Cardiac muscle cell (in vitro differentiated cells and primary cell): Measurements from ENCODE around the gene COMMD2. TPM values are rescaled to one million over a fixed set of nuclear protein-coding genes. Genes with fewer than 3 reads are reported as not detected.

Experiments
- DNase-seq, 2 donors: peaks; one replicate each; pipeline versions ENCODE4 v3.0.0 to v3.0.0-alpha.2; 2010 to 2017; ENCODE audit warnings: low read depth in 1 of 2, low spot score in 1 of 2
- H3K27ac ChIP-seq: fragments of 200-600 bp; sonication (generic); 2 replicates; pipeline ENCODE4 v1.5.1; 2016
- H3K27me3 ChIP-seq: fragments of 200-600 bp; sonication (generic); 2 replicates; pipeline ENCODE4 v1.6.0; 2016; ENCODE audit warnings: control low read depth
- H3K36me3 ChIP-seq: fragments of 200-600 bp; sonication (generic); 2 replicates; pipeline ENCODE4 v1.5.1; 2016; ENCODE audit warnings: control low read depth
- H3K4me1 ChIP-seq: fragments of 200-600 bp; sonication (generic); 2 replicates; pipeline ENCODE4 v1.8.1; 2017; ENCODE audit warnings: low read depth, mild to moderate bottlenecking, mixed run types
- H3K4me3 ChIP-seq: fragments of 200-600 bp; sonication (generic); 2 replicates; pipeline ENCODE4 v1.5.1; 2016; ENCODE audit warnings: mild to moderate bottlenecking
- H3K9me3 ChIP-seq: fragments of 200-600 bp; sonication (generic); 2 replicates; pipeline ENCODE4 v1.5.1; 2017; ENCODE audit warnings: low read depth, mild to moderate bottlenecking, control low read depth
- CTCF ChIP-seq: IDR thresholded peaks from 2 replicates; pipeline ENCODE4 v1.5.1; 2012; ENCODE audit warnings: low read depth, mild to moderate bottlenecking, low read length
- polyA plus RNA-seq: library from polyadenylated mRNA; unstranded; fragments of >200 nt; fragmentation: Nextera tagmentation; extraction: Ambion mirVana; gene quantifications from 2 replicates; pipeline ENCODE4 v1.2.1, GENCODE V29; 2016
- total RNA-seq: library from RNA; depleted of rRNA; stranded (reverse); fragments of >200 nt; gene quantifications from 2 replicates; pipeline ENCODE4 v1.2.3, GENCODE V29; 2016

Gene COMMD2
- total and polyA plus RNA-seq, 2 experiments from 2014 or later = 30.9 to 42.8 TPM

- no peaks in the 10 kb centered on the region for H3K4me1 ChIP-seq
- TF ChIP-seq CTCF = no peak
- no peaks in the 10 kb centered on the region for H3K36me3 ChIP-seq
These were observed 20.1 kb downstream of the COMMD2 start for GRCh38 chr3:149732234-149732633.

GRCh38 chr3:149727656-149728055 lies 24.6 kb downstream of the COMMD2 start:
- Histone ChIP-seq H3K4me3 (no peak overlapping the region), H3K27me3 (no peaks in the 10 kb centered on the region), H3K4me1 (no peaks in the 10 kb centered on the region), H3K27ac (no peak overlapping the region), H3K9me3 (no peaks in the 10 kb centered on the region), H3K36me3 (no peaks in the 10 kb centered on the region)
- DNase-seq = no peak
- TF ChIP-seq CTCF = no peak

More at GRCh38 chr3:149732234-149732633, 20.1 kb downstream of the COMMD2 start:
- H3K27me3 ChIP-seq = no peaks in the 10 kb centered on the region
- no peak overlapping the region for H3K27ac ChIP-seq
- no peak for DNase-seq
- H3K9me3 ChIP-seq = no peaks in the 10 kb centered on the region
- H3K4me3 ChIP-seq = no peak overlapping the region

GRCh38 chr3:149726716-149727407 lies 25.4 kb downstream of the COMMD2 start:
- no peak for DNase-seq
- Histone ChIP-seq H3K36me3 (no peaks in the 10 kb centered on the region), H3K4me1 (no peaks in the 10 kb centered on the region), H3K27ac (no peak overlapping the region), H3K4me3 (no peak overlapping the region), H3K9me3 (no peaks in the 10 kb centered on the region), H3K27me3 (no peaks in the 10 kb centered on the region)
- no peak for TF ChIP-seq CTCF

GRCh38 chr3:149723781-149724180 lies 28.5 kb downstream of the COMMD2 start:
- H3K36me3 ChIP-seq = no peaks in the 10 kb centered on the region
- no peak for DNase-seq

GRCh38 chr3:149720918-149721317 lies 31.4 kb downstream of the COMMD2 start:
- H3K9me3 ChIP-seq = no peaks in the 10 kb centered on the region
- DNase-seq = no peak
- no peak overlapping the region for H3K4me3 ChIP-seq
- H3K27ac ChIP-seq = no peak overlapping the region
- H3K27me3 ChIP-seq = no peaks in the 10 kb centered on the region
- no peaks in the 10 kb centered on the region for H3K36me3 ChIP-seq
- TF ChIP-seq CTCF = no peak
- no peaks in the 10 kb centered on the region for H3K4me1 ChIP-seq

More at GRCh38 chr3:149723781-149724180, 28.5 kb downstream of the COMMD2 start:
- Histone ChIP-seq H3K4me1 (no peaks in the 10 kb centered on the region), H3K4me3 (no peak overlapping the region), H3K9me3 (no peaks in the 10 kb centered on the region), H3K27me3 (no peaks in the 10 kb centered on the region), H3K27ac (no peak overlapping the region)
- TF ChIP-seq CTCF = no peak
